GM21619 (cell line): Measurements from ENCODE around the gene DOK3.

ENCODE experiments used
- ATAC-seq: cut with Tn5 transposase; IDR thresholded peaks from one replicate; pipeline ENCODE4 v1.9.1; 2021; ENCODE audit not compliant: unreplicated experiment

DOK3 gene

GRCh38 chr5:177469750-177470525 is 39.7 kb downstream of the DOK3 start:
- ATAC-seq = no peak

DNA sequence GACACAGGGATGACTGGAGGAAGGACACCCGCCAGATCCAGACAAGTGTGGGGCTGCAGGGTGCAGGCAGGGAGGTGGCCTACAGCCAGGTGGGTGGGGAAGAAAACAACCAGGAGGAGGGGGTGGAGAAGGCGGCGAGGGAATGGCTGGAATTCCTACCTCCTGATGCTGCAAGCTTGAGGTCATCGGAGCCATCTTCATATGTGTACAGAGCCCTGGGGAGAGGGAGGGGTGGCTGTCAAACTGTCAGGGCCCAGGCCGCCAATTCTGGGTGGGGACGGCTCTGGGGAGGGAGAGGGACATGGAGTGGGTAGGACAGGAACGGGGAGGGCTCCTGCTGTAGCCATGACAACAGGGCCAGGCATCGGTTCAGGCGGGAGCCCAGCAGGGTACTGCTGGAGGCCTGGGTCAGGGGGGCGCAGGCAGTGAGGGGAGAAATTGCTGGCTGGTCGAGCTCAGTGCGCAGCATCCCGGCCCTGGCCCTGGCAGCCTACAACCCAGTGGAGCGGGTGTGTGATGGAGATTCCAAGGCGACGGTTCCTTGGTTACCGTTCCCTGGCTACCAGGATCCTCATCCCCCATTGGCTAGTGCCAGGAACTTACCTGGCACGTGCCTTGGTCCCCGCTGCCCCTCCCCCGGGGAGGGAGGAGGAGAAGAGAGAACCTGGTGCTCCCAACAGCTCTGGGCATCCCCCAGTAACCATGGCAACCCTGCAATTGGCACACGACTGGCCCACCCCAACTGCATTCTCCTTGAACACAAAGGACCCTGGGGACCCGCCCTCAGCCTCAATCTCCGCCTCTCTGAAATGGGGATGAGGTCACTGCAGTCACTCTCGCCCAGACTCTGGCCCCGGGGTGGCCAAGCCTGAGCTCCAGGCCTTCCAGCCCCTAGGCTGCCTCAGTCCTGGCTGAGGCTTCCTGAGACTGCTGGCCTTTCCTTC is 40.7 kb downstream of the DOK3 start:
- no peak for ATAC-seq

- no peak for ATAC-seq
Measured at GRCh38 chr5:177468329-177468684, 41.3 kb downstream of the DOK3 start.

GRCh38 chr5:177467436-177467835 is 42.2 kb downstream of the DOK3 start:
- no peak for ATAC-seq

- no peak for ATAC-seq
Measured at GRCh38 chr5:177466861-177467260, 42.8 kb downstream of the DOK3 start.

DNA sequence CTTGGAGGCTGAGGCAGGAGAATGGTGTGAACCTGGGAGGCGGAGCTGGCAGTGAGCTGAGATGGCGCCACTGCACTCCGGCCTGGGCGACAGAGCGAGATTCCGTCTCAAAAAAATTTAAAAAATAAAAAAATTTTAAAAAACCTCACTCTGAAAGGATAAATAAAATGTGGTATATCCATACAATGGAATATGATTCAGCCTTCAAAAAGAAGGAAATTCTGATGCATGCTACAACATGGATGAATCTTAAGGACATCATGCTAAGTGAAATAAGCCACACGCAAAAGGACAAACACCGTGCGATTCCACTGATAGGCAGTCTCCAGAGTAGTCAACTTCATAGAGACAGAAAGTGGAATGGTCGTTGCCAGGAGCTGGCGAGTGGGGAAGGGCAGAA is 44.6 kb downstream of the DOK3 start:
- ATAC-seq = no peak

GRCh38 chr5:177462021-177462670 is 47.5 kb downstream of the DOK3 start:
- no peak for ATAC-seq

GRCh38 chr5:177459819-177460628 is 49.6 kb downstream of the DOK3 start:
- no peak for ATAC-seq

- no peak for ATAC-seq
Measured at GRCh38 chr5:177459357-177459756, 50.3 kb downstream of the DOK3 start.

DNA sequence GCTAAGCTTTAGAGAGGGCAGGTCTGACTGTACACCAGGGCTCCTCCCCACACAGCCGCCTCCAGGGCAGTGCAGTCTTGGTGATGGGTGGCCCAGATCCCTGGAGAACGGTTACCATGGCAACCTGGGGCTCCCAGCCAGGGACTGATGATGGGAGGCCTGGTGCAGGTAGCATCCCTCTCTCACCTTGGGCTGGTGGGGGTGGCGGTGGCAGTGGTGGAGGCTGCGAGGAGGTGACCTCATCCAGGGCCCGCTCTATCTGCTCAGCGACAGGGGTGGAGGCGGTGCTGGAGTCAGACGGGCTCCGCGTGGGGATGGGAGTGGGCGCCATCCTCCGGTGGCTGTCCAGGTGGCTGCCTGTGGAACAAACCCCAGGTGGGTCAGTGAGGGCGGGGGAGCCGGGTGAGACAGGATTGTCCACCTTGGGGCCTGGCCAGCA is 50.7 kb downstream of the DOK3 start:
- no peak for ATAC-seq

- ATAC-seq = no peak
Measured at GRCh38 chr5:177457852-177458681, 51.6 kb downstream of the DOK3 start.

- ATAC-seq = peak; percentile 34
Measured at GRCh38 chr5:177456976-177457851, 52.4 kb downstream of the DOK3 start.

GRCh38 chr5:177456591-177456964 is 53.0 kb downstream of the DOK3 start:
- ATAC-seq = no peak

DNA sequence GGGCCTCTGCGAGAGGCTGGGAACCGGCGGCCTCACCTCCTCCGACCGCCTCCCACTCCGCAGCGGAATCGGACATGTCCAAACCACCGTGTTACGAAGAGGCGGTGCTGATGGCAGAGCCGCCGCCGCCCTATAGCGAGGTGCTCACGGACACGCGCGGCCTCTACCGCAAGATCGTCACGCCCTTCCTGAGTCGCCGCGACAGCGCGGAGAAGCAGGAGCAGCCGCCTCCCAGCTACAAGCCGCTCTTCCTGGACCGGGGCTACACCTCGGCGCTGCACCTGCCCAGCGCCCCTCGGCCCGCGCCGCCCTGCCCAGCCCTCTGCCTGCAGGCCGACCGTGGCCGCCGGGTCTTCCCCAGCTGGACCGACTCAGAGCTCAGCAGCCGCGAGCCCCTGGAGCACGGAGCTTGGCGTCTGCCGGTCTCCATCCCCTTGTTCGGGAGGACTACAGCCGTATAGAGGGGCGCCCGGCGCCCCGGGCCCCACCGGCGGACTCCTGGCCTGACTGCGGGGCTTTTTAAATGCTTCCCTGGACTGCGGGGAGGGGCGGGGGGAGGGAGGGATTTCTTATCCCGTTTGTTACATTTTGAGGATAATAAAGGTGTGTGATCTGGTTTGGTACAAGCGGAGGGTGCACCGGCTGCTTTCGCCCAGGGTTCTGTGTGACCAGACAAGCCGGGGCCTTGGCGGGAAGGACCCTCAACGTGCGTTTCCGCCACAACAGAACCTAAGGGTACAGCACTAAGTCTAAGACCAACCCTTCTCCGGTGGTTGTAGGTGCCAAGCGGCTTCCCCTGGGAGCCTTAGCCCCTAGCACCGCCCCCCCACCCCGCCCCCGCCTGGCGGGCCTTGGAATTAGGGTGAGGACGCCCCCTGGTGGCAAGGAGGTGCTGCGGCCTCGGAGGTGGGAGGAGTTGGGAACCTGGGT is 53.7 kb downstream of the DOK3 start:
- peak; percentile 10 for ATAC-seq

GRCh38 chr5:177455036-177455660 is 54.5 kb downstream of the DOK3 start:
- peak; percentile 51 for ATAC-seq

DNA sequence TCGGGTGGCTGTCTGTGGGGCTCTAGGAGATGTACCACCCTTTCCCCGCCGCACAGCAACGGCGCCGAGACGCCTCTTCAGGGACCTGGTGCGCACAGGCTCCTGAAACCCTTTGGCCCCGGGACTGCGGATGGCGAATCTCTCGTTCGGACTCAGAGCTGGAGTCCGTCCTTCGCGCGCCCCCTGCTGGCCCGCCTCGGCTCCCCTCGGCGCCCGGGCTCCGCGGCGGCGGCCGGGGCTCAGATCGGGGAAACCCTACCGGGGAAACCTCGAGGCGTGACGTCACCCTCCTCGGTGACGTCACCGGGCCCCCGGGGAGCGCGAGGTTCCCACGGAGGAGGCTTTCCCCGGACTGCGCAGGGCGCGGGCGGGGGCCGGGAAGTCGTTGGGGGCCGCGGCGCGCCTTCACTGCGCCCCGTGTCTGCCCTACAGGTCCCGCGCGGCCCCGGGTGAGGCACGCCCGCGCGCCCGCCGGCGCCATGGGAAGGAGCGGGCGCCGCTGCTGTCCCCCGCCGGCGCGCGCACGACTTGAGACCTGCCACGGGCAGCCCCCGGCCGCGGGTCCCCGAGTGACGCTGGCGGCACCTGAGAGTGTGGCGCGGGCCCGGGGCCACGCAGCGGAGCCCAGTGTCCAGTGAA is 55.1 kb downstream of the DOK3 start:
- peak; percentile 47 for ATAC-seq

DNA sequence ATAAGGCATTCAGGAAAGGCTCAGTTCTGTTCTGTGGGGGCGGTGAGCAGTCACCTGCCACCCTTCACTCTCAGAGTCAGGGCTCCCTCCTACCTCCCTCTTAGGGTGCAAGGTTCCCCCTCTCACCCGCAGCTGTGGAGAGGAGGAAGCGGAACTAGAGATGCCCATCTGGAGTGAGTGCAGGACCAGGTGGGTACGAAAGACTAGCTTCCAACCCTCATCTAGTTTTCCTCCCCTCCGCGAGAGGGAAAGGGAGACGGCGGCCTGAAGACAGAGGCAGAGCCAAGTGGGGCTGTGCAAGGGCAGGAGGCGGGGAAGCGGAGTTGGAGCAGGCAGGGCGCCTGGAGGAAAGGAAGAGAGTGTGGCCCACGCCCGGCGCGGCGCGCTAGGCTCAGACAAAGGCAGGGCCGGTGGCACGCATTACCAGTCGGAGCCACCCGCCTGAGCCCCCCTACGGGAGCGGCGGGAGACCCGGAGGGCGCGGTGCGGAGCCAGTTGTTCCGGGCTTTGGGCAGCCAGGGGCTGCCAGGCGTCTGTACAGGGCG is 55.7 kb downstream of the DOK3 start:
- ATAC-seq = peak; percentile 1
